GM21390 (cell line): ENCODE results near the gene CGB8.

Source experiments
- ATAC-seq: cut with Tn5 transposase; IDR thresholded peaks from one replicate; pipeline ENCODE4 v1.9.1; 2021; ENCODE audit not compliant: unreplicated experiment

Gene CGB8

DNA sequence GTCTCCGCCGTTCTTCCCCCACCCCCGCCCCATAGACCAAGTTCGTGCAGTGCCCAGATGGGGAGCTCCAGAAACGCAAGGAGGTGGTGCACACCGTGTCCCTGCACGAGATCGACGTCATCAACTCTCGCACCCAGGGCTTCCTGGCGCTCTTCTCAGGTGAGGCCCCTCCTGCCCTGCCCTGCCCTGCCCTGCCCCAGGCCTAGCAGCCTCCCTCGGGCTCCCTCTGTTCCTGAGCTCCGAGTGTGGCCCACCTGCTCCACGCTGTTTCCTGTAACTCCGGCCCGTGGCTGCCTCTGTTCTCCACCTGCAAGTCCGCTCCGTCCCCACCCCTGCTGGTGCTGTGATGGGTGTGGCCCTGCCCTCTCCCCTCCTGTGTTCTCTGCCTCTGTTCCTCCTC, 38.5 kb downstream of the CGB8 start:
- no peak for ATAC-seq

DNA sequence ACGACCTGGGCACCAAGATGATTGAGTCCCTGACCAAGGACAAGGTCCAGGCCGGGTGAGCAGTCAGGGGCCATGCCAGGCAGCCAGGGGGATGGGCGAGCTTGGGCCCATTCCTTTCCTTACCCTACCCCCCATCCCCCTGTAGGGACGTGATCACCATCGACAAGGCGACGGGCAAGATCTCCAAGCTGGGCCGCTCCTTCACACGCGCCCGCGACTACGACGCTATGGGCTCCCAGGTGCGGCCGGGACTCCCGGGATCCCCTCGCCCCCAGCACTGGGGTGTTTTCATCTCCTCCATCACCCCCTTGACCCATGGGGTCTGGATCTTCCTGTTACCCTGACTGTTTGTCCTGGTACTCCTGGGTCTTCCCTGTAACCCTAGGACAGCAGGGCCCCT, 39.1 kb downstream of the CGB8 start:
- ATAC-seq, result no peak

DNA sequence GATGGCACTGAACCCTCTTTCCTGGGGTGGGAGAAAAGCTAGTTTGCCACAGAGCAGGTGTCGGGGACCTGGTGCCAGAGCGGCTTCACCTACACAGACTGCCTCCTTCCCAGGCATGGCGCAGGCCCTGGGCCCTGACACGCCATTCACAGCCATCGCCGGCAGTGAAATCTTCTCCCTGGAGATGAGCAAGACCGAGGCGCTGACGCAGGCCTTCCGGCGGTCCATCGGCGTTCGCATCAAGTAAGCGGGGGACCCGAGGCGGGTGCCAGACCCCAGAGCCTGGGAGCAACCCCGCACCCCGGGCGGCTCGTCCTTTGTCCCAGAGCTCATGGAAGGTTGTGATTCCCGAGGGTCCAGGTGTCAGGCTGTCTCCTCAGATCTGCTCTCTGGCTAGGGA, 42.0 kb downstream of the CGB8 start:
- ATAC-seq, result no peak

DNA sequence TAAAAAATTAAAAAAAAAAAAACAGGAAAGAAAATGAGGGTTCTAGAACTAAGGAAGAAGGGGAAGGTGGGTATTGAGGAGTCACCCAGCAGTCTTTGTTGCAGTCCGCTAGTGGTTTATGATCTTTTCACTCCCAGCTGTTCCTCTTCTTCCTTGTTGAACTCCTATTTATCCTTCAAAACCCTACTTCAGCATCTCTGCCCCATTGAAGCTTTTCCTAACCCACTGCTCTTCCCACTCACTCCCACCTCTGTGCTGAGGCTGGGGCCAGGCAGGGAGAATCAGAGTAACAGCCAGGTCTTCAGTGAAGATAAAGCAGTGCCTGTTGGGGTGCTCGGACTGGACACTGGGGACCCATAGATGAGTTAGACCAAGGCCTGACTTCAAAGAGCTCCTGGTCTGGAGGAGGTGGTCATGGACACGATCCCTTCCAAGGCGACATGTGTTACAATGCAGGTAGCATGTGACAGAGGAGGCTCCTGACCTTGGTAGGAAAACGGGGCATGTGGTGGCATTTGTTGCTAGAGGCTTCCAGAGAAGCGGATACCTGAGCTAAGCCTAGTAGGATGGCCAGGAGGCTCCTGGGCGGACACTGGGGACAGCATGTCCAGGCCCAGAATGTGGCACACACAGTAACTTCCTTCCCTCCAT, 43.8 kb downstream of the CGB8 start:
- no peak for ATAC-seq

DNA sequence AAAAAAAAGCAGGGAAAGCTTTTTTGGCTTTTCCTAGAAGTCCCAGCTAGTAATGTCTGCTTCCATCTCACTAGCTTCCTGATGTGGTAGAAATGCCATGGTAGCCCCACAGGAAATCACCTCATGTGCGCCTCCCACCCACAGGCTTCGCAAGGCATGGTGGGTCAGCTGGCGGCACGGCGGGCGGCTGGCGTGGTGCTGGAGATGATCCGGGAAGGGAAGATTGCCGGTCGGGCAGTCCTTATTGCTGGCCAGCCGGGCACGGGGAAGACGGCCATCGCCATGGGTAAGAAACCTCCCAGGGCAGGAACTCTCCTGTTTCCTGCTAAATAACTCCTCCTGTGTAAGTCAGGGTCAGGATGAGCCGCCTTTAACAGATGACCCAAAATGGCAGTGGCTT, 44.8 kb downstream of the CGB8 start:
- no peak for ATAC-seq

DNA sequence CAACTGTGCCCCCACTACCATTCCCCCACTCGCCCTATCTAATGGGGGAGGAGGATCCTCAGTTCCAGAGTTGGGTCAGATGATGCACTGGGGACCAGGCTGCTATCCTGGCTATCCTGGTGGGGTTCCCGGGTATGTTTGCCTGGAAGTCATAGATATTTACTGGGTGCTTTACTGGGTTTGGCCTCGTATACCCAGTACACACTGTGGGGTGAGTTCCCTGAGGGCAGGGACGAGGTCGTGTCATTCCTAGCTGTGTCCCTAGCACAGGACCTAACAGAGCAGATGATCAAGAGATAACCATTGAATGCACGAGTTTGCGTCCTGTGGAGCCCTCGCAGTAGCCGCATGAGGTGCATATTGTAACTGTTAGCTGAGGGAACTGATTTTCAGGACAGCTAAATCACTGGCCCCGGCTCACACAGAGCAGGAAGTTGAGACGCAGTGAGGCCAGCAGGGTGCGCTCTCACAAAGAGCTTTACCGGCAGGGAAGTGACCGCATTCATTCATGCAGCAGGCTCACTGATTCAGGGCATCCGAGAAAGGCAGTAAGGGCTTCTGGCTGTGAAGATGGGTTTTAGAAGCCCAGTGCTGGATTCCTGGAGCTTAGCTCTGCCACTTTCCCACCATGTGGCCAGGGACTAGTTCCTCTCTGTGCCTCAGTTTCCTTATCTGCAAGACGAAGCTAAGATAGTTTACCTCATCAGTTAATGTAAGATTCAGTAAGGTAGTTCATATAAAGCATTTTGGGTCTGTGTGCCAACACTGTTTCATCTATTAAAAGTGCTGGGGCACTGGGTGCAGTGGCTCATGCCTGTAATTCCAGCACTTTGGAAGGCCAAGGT, 49.2 kb downstream of the CGB8 start:
- no peak for ATAC-seq

DNA sequence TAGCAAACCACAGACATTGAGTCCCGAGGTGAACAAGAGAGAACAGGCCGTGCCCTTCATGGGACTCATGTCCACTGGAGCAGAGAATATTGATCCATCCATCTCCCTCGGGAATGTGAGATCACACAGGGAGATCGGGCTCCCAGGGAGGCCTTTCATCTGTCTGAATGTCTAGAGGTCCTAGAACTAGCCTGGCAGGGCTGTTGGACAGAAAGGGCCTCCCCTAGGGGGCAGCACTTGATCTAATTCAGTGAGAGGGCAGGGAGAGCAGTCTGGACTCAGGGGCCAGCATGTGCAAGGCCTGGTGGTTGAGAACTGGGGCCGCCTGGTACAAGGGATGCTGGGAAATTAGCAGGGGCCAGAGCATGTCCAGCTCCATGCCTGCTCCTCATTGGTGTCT, 50.9 kb downstream of the CGB8 start:
- ATAC-seq, result no peak
